GM12878 (cell line): Measurements from ENCODE around the gene RHBDF2.

Experiments
- CBFB ChIP-seq: IDR thresholded peaks from 2 replicates; pipeline ENCODE4 v1.6.1; 2016; ENCODE audit warnings: antibody characterized with exemption, low read depth
- GABPA ChIP-seq: IDR thresholded peaks from 2 replicates; pipeline ENCODE4 v1.6.1; 2014; ENCODE audit warnings: antibody characterized with exemption, low read depth, mild to moderate bottlenecking, inconsistent platforms
- GATAD2B ChIP-seq: fragments of 450-650 bp; conservative IDR thresholded peaks from 2 replicates; pipeline ENCODE4 v1.6.1; 2017; ENCODE audit warnings: low read depth, mild to moderate bottlenecking, moderate library complexity
- MEF2A ChIP-seq: IDR thresholded peaks from 2 replicates; pipeline ENCODE4 v1.6.1; 2011; ENCODE audit warnings: low read depth, mild to moderate bottlenecking, low read length, moderate library complexity; ENCODE audit not compliant: insufficient read depth
- POLR2A ChIP-seq: IDR thresholded peaks from 2 replicates; pipeline ENCODE4 v1.6.1; 2011; ENCODE audit warnings: low read depth, mild to moderate bottlenecking, low read length
- RFX5 ChIP-seq: IDR thresholded peaks from 2 replicates; pipeline ENCODE4 v1.6.1; 2011; ENCODE audit warnings: low read depth, low read length, improper control_type of control experiment
- TAF1 ChIP-seq: IDR thresholded peaks from 2 replicates; pipeline ENCODE4 v1.6.1; 2011; ENCODE audit warnings: mild to moderate bottlenecking, low read depth, low read length, borderline replicate concordance
- WRNIP1 ChIP-seq: IDR thresholded peaks from 2 replicates; pipeline ENCODE4 v1.6.1; 2011; ENCODE audit warnings: low read depth, low read length, improper control_type of control experiment, borderline replicate concordance
- TF ChIP-seq, protein P1 (sequence below): fragments of 150-350 bp; IDR thresholded peaks from 2 replicates; pipeline ENCODE4 v1.6.1; 2016; ENCODE audit warnings: low read depth, low read length
- TF ChIP-seq, protein P2 (sequence below): fragments of 450-650 bp; IDR thresholded peaks from 2 replicates; pipeline ENCODE4 v1.6.1; 2016; ENCODE audit warnings: mild to moderate bottlenecking, moderate library complexity, borderline replicate concordance
- TF ChIP-seq, protein P3 (sequence below), 3 experiments: IDR thresholded peaks in 2 of 3; conservative IDR thresholded peaks in 1 of 3; 2 replicates each; pipeline ENCODE4 v1.5.1; 2011; ENCODE audit warnings: low read depth in 3 of 3, low read length in 3 of 3, mild to moderate bottlenecking in 3 of 3, control low read depth in 2 of 3, moderate library complexity in 2 of 3, inconsistent platforms in 1 of 3, mixed read lengths in 1 of 3; ENCODE audit not compliant: control insufficient read depth in 2 of 3, insufficient read depth in 1 of 3; ENCODE audit errors: extremely low read depth in 1 of 3

DNA sequence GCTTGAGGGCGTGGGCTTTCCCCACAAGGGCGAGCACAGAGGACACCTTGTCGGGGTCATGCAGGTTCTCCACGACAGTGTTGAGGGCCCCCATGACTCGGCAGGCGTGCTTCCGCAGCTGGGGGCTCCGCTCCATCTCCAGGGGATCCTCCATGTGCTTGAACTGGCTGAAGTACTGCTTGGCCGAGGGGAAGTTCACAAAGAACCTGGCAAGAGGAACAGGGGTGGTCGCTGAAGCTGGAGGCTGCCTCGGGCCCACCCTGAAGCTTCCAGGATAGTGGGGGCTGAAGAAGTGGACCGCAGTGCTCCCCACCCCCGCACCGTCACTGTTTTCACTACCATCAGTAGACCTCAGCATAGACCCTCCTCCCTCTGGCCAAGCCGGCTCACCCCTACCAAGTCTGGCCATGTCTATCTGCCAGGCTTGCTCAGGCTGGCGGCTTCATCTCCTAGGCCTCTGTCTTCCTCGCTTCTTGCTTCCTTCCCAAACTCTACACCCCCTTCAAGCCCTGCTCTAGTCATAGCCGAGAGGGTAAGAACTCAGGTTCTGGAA lies 30.3 kb upstream of the RHBDF2 start:
- TF ChIP-seq, protein P1, sequence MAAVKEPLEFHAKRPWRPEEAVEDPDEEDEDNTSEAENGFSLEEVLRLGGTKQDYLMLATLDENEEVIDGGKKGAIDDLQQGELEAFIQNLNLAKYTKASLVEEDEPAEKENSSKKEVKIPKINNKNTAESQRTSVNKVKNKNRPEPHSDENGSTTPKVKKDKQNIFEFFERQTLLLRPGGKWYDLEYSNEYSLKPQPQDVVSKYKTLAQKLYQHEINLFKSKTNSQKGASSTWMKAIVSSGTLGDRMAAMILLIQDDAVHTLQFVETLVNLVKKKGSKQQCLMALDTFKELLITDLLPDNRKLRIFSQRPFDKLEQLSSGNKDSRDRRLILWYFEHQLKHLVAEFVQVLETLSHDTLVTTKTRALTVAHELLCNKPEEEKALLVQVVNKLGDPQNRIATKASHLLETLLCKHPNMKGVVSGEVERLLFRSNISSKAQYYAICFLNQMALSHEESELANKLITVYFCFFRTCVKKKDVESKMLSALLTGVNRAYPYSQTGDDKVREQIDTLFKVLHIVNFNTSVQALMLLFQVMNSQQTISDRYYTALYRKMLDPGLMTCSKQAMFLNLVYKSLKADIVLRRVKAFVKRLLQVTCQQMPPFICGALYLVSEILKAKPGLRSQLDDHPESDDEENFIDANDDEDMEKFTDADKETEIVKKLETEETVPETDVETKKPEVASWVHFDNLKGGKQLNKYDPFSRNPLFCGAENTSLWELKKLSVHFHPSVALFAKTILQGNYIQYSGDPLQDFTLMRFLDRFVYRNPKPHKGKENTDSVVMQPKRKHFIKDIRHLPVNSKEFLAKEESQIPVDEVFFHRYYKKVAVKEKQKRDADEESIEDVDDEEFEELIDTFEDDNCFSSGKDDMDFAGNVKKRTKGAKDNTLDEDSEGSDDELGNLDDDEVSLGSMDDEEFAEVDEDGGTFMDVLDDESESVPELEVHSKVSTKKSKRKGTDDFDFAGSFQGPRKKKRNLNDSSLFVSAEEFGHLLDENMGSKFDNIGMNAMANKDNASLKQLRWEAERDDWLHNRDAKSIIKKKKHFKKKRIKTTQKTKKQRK: no peak
- TF ChIP-seq, protein P2, sequence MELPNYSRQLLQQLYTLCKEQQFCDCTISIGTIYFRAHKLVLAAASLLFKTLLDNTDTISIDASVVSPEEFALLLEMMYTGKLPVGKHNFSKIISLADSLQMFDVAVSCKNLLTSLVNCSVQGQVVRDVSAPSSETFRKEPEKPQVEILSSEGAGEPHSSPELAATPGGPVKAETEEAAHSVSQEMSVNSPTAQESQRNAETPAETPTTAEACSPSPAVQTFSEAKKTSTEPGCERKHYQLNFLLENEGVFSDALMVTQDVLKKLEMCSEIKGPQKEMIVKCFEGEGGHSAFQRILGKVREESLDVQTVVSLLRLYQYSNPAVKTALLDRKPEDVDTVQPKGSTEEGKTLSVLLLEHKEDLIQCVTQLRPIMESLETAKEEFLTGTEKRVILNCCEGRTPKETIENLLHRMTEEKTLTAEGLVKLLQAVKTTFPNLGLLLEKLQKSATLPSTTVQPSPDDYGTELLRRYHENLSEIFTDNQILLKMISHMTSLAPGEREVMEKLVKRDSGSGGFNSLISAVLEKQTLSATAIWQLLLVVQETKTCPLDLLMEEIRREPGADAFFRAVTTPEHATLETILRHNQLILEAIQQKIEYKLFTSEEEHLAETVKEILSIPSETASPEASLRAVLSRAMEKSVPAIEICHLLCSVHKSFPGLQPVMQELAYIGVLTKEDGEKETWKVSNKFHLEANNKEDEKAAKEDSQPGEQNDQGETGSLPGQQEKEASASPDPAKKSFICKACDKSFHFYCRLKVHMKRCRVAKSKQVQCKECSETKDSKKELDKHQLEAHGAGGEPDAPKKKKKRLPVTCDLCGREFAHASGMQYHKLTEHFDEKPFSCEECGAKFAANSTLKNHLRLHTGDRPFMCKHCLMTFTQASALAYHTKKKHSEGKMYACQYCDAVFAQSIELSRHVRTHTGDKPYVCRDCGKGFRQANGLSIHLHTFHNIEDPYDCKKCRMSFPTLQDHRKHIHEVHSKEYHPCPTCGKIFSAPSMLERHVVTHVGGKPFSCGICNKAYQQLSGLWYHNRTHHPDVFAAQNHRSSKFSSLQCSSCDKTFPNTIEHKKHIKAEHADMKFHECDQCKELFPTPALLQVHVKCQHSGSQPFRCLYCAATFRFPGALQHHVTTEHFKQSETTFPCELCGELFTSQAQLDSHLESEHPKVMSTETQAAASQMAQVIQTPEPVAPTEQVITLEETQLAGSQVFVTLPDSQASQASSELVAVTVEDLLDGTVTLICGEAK: no peak
- TF ChIP-seq MEF2A: no peak
- TF ChIP-seq RFX5: no peak
- TF ChIP-seq GABPA: no peak
- TF ChIP-seq, protein P3, sequence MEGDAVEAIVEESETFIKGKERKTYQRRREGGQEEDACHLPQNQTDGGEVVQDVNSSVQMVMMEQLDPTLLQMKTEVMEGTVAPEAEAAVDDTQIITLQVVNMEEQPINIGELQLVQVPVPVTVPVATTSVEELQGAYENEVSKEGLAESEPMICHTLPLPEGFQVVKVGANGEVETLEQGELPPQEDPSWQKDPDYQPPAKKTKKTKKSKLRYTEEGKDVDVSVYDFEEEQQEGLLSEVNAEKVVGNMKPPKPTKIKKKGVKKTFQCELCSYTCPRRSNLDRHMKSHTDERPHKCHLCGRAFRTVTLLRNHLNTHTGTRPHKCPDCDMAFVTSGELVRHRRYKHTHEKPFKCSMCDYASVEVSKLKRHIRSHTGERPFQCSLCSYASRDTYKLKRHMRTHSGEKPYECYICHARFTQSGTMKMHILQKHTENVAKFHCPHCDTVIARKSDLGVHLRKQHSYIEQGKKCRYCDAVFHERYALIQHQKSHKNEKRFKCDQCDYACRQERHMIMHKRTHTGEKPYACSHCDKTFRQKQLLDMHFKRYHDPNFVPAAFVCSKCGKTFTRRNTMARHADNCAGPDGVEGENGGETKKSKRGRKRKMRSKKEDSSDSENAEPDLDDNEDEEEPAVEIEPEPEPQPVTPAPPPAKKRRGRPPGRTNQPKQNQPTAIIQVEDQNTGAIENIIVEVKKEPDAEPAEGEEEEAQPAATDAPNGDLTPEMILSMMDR (IDR thresholded peaks at IDR 0.05 in 2 of 3, conservative IDR thresholded peaks at IDR 0.05 in 1 of 3; ENCODE audit: control insufficient read depth in 2 of 3, extremely low read depth in 1 of 3, insufficient read depth in 1 of 3, low read depth in 3 of 3, low read length in 3 of 3): no peak
- TF ChIP-seq CBFB: no peak
- no peak for TF ChIP-seq WRNIP1
- TF ChIP-seq POLR2A: no peak
- TF ChIP-seq TAF1: no peak
- TF ChIP-seq GATAD2B: no peak
